ENCODE results near the gene MED13L.

GRCh38 chr12:115946092-115946491 is 331.4 kb downstream of the MED13L start:
- no peak for TF ChIP-seq CTCF (IDR thresholded peaks at IDR 0.05; ENCODE audit: insufficient read depth, low read length, poor library complexity, severe bottlenecking)
- no peak for TF ChIP-seq EZH2phosphoT487 (conservative IDR thresholded peaks at IDR 0.05; ENCODE audit: low read length)

Data from SU-DHL-6 (cell line).